Testis (tissue), 3 donors: ENCODE results near the gene KLF11. TPM values are rescaled to one million over a fixed set of nuclear protein-coding genes. Genes with fewer than 3 reads are reported as not detected.

Experiments used
- DNase-seq: peaks from one replicate; pipeline ENCODE4 v3.0.0-alpha.2; 2019
- H3K27ac ChIP-seq, 2 donors: fragments of 200-600 bp; sonication (generic); one replicate each; pipeline ENCODE4 v1.5.1; 2019
- H3K27me3 ChIP-seq: fragments of 200-600 bp; sonication (generic); one replicate; pipeline ENCODE4 v1.5.1; 2019
- H3K36me3 ChIP-seq: fragments of 200-600 bp; sonication (generic); one replicate; pipeline ENCODE4 v1.5.1; 2017; ENCODE audit warnings: low read depth; ENCODE audit errors: missing control alignments
- H3K4me1 ChIP-seq: fragments of 200-600 bp; sonication (generic); one replicate; pipeline ENCODE4 v1.5.1; 2019
- H3K4me3 ChIP-seq, 2 donors: fragments of 200-600 bp; sonication (generic); one replicate each; pipeline ENCODE4 v1.5.1; 2017 to 2019
- H3K9me3 ChIP-seq: fragments of 200-600 bp; sonication (generic); one replicate; pipeline ENCODE4 v1.5.1; 2017
- POLR2A ChIP-seq: fragments of 450-650 bp; IDR thresholded peaks from one replicate; pipeline ENCODE4 v1.6.1; 2017; ENCODE audit warnings: antibody characterized with exemption, mild to moderate bottlenecking, moderate library complexity
- WGBS, 2 donors: methylation state at CpG; one replicate each; pipeline ENCODE4 v1.1.5; 2018; 5-methylcytosine and 5-hydroxymethylcytosine counted together
- intact Hi-C: fragments of 100-400 bp; cut with DNase I; formaldehyde crosslinking; loops from one replicate; pipeline ENCODE4 v1.15.1; 2023; ENCODE audit warnings: low total_unique reads
- polyA plus RNA-seq: library from polyadenylated mRNA; stranded (reverse); fragments of 350-450 nt; fragmentation: Illumina TruSeq; extraction: RNeasy Lipid Tissue Mini Kit (QIAGEN cat#74804); gene quantifications from one replicate; pipeline ENCODE4 v1.2.3, GENCODE V29; 2014; ENCODE audit warnings: low read depth, low replicate concordance; ENCODE audit not compliant: insufficient read depth
- total RNA-seq, 2 donors: library from RNA; depleted of rRNA; stranded (reverse); fragments of >200 nt; gene quantifications; one replicate each; pipeline ENCODE4 v1.2.3, GENCODE V29; 2016
- TF ChIP-seq, protein P1 (sequence below), 3 experiments: fragments of 450-650 bp in 2 of 3; fragments of 200-600 bp in 1 of 3; sonication (generic) in 1 of 3; IDR thresholded peaks; one replicate each; pipeline ENCODE4 v1.5.1; 2016 to 2019; ENCODE audit warnings: antibody characterized with exemption in 3 of 3, mild to moderate bottlenecking in 2 of 3, moderate library complexity in 1 of 3

The KLF11 gene
- total and polyA plus RNA-seq, 3 donors from 2014 or later = 55.0 to 72.2 (median 55.3) TPM

DNA sequence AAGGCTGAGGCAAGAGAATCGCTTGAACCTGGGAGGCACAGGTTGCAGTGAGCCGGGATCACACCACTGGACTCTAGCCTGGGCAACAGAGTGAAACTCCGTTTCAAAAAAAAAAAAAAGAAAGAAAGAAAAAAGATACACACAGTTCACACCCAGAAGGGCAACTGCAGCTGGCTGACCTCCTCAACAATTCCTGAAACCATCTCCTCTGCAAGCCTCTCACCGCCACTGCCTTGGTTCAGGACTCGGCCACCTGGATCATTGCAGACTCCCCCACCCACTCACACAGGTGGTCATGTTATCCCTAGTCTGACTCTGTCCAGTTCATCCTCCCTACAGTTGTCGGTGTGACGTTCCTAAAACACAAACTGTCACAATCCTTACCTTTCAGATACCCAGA lies 34.7 kb downstream of the KLF11 start:
- intact Hi-C loops = no loop called here
- H3K27ac ChIP-seq = no peak overlapping the region
- H3K36me3 ChIP-seq = no peaks in the 10 kb centered on the region
- TF ChIP-seq, protein P1, sequence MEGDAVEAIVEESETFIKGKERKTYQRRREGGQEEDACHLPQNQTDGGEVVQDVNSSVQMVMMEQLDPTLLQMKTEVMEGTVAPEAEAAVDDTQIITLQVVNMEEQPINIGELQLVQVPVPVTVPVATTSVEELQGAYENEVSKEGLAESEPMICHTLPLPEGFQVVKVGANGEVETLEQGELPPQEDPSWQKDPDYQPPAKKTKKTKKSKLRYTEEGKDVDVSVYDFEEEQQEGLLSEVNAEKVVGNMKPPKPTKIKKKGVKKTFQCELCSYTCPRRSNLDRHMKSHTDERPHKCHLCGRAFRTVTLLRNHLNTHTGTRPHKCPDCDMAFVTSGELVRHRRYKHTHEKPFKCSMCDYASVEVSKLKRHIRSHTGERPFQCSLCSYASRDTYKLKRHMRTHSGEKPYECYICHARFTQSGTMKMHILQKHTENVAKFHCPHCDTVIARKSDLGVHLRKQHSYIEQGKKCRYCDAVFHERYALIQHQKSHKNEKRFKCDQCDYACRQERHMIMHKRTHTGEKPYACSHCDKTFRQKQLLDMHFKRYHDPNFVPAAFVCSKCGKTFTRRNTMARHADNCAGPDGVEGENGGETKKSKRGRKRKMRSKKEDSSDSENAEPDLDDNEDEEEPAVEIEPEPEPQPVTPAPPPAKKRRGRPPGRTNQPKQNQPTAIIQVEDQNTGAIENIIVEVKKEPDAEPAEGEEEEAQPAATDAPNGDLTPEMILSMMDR (IDR thresholded peaks at IDR 0.05) = no peak
- H3K4me1 ChIP-seq = peaks cover 3% of the 10 kb centered on the region
- H3K9me3 ChIP-seq = no peaks in the 10 kb centered on the region
- no peak for DNase-seq
- no peak overlapping the region for H3K4me3 ChIP-seq
- H3K27me3 ChIP-seq = no peaks in the 10 kb centered on the region
- 66 to 74% methylated on average over 7 of the region's 7 CpGs for WGBS, 2 donors

DNA sequence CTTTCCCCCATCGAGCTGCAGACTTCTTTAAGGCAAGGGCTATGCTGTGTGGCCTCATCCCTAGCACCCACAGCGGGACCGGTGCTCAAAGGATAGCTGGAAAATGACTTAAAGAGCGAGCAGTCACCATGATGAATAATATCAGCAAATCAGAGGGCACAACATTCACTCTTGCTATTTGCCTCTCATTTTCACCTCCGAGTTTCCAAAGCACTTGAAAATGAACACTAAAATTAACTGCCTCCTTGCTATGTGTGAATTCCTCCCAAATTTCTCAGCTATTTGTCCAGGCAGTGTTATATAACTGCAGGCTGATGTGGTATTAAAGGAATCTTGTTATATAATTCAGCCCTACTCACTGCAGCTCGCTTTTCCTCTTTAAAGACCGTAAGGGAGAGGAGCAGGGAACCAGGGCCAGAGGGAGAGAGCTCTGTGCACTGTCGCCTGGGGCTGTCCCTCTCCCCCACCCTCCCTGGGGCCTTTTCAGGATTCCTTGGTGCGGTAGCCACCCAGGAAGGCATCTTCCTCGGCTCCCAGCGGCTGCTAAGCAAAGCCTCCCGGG lies 35.4 kb downstream of the KLF11 start:
- peak overlapping the region; percentile 58 to 66 for H3K4me3 ChIP-seq
- intact Hi-C loops = no loop called here
- peak overlapping the region; percentile 10 to 84 for H3K27ac ChIP-seq
- H3K36me3 ChIP-seq = no peaks in the 10 kb centered on the region
- no peak for TF ChIP-seq POLR2A
- TF ChIP-seq, protein P1 (IDR thresholded peaks at IDR 0.05) = no peak
- WGBS, 2 donors = 16 to 20% methylated on average over 12 of the region's 12 CpGs
- H3K9me3 ChIP-seq = no peaks in the 10 kb centered on the region
- DNase-seq = no peak
- H3K4me1 ChIP-seq = peaks cover 3% of the 10 kb centered on the region
- no peaks in the 10 kb centered on the region for H3K27me3 ChIP-seq

DNA sequence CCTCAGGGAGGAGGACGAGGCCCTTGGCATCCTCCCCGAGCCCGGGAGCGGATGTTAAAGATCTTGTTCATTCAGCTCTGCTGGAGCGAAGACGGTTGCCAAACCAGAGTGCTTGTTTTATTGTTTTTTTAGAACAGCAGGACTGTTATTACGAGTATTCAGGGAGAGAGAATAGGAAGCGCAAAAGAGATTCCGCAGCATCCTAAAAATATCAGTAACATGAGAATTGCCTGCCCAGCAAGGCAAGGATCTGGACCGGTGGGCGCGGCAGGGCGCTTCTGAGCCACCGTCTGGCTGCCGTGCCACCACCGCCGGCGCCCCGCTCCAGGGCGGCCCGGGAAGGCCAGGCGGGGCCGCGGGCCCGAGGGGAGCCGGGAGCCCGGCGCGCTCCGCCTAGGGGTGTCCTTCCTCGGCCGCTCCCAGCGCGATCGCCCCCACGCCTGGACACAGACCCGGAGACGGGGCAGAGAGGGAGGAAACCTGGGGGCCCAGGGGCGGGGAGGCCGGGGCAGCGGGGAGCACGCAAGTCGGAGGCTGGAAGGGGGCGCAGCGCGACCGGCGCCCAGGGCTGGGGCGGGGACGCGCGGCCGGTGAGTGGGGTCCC lies 36.0 kb downstream of the KLF11 start:
- peak; percentile 55 for DNase-seq
- TF ChIP-seq, protein P1 (IDR thresholded peaks at IDR 0.05) = no peak
- no peak for TF ChIP-seq POLR2A
- H3K4me1 ChIP-seq = peaks cover 3% of the 10 kb centered on the region
- 1 to 2% methylated on average over 19 to 53 of the region's 53 CpGs for WGBS, 2 donors
- H3K27me3 ChIP-seq = no peaks in the 10 kb centered on the region
- H3K27ac ChIP-seq = peak overlapping the region; percentile 10 to 84
- no peaks in the 10 kb centered on the region for H3K9me3 ChIP-seq
- H3K4me3 ChIP-seq = peak overlapping the region; percentile 58 to 66
- no peaks in the 10 kb centered on the region for H3K36me3 ChIP-seq
- intact Hi-C loops = no loop called here

DNA sequence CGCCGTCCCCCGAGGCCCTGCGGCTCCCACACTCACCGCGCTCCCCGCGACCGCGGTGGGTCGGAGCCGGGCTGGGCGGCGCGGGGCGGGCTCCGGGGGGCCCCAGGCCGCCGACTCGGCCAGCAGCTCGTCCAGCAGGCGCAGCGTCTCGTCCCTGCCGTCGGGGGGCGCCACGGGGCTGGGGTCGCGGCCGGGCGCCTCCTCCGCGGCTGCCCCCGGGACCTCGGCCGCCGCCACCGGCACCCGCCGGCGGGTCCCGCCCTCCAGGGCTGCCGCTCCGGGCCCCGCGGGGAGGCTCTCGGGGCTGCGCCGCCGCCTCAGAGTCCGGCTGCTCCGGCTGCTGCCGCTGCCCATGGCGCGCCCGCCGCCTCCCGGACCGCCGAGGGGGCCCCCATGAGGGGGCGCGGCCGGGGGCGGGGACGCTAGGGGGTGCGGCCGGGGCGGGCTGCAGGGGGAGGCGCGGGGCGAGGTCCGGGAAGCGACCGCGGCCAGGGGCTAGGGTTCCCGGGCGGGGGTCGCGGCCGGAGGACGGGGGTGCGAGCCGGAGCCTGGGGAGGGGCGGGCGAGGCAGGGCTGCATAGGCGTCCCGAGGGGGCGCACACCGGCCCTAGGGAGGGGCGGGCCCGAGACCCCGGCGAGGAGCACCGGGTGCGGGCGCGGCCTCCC lies 36.7 kb downstream of the KLF11 start, which contains the start of gene CYS1:
Gene CYS1, minus strand, starts transcription at position 542 of the 666 bp plus-strand sequence. Its CDS starts 188 bp downstream, at position 354.
- peak within 1 kb of the TSS; percentile 66 for H3K4me3 ChIP-seq
- no peak for TF ChIP-seq POLR2A
- TF ChIP-seq, protein P1 (IDR thresholded peaks at IDR 0.05) = peak in 1 of 3 experiments; percentile 22
- H3K36me3 ChIP-seq = no peaks in the 10 kb centered on the region
- no peaks in the 10 kb centered on the region for H3K9me3 ChIP-seq
- 3% methylated on average over 35 of the region's 98 CpGs; no CpG with 5 or more reads in 1 of the 2 donors for WGBS, 2 donors
- no peak for DNase-seq
- peaks cover 3% of the 10 kb centered on the region for H3K4me1 ChIP-seq
- intact Hi-C loops = no loop called here
- H3K27ac ChIP-seq = peak within 1 kb of the TSS; percentile 63 to 84
- H3K27me3 ChIP-seq = no peaks in the 10 kb centered on the region
